HCT116 (cell line): Measurements from ENCODE around the gene PRSS22. TPM values are rescaled to one million over a fixed set of nuclear protein-coding genes. Genes with fewer than 3 reads are reported as not detected.

ENCODE experiments used
- ATAC-seq: fragments of 200-7000 bp; cut with Tn5 transposase; 2 replicates; pipeline ENCODE4 v1.9.1; 2020; ENCODE audit warnings: mild to moderate bottlenecking, moderate library complexity
- BruUV-seq: library from RNA; stranded (reverse); fragments of 400-500 nt; replicated peaks from 2 replicates; lab custom pipeline; 2021; lab: Mats Ljungman, UMichigan
- CTCF ChIA-PET: fragments of 300-600 bp; sonication (Branson Sonifier 250); formaldehyde crosslinking; loops from one replicate; lab custom pipeline; 2021; ENCODE audit warnings: antibody characterized with exemption; lab: Charles Lee
- POLR2A ChIA-PET: fragments of 300-600, 350-600 bp; sonication (Branson Sonifier 250); formaldehyde crosslinking; loops from one replicate; lab custom pipeline; 2021; ENCODE audit warnings: antibody characterized with exemption; lab: Charles Lee
- RAD21 ChIA-PET, 2 experiments: fragments of 300-600 bp; sonication (Branson Sonifier 250); formaldehyde crosslinking; loops; one replicate each; lab custom pipeline; 2023; ENCODE audit warnings: low total read pairs in 2 of 2; ENCODE audit not compliant: uncharacterized antibody in 2 of 2, unreplicated experiment in 2 of 2, low non-redundant PET in 1 of 2; lab: Charles Lee
- DNase-seq: peaks from one replicate; pipeline ENCODE4 v3.0.0-alpha.2; 2010; ENCODE audit warnings: low read depth, low spot score
- H2AFZ ChIP-seq: fragments of 200-600 bp; shearing (Covaris generic), sonication (generic); 2 replicates; pipeline ENCODE4 v1.6.1; 2017; ENCODE audit warnings: low read depth, mixed run types, mixed read lengths, antibody characterized with exemption, low read length; ENCODE audit not compliant: poor library complexity, severe bottlenecking
- H3K27ac ChIP-seq: 2 replicates; pipeline ENCODE4 v1.5.1; 2012; ENCODE audit warnings: low read depth, low read length
- H3K27me3 ChIP-seq: fragments of 200-600 bp; sonication (generic); 2 replicates; pipeline ENCODE4 v1.6.1; 2016; ENCODE audit warnings: mixed run types, low read length, mixed read lengths; ENCODE audit not compliant: insufficient read depth
- H3K36me3 ChIP-seq, 2 experiments: fragments of 200-500 bp in 1 of 2; fragments of 200-600 bp in 1 of 2; sonication (Bioruptor generic) in 1 of 2; sonication (generic) in 1 of 2; 2 replicates each; pipeline versions ENCODE4 v1.5.1 to v1.6.1; 2014 to 2016; ENCODE audit warnings: low read length in 2 of 2, inconsistent platforms in 1 of 2, mixed read lengths in 1 of 2, mixed run types in 1 of 2; ENCODE audit not compliant: insufficient read depth in 2 of 2, control insufficient read depth in 1 of 2
- H3K4me1 ChIP-seq, 2 experiments: fragments of 200-600 bp in 1 of 2; sonication (generic) in 1 of 2; 2 replicates each; pipeline versions ENCODE4 v1.5.1 to v1.6.1; 2012 to 2017; ENCODE audit warnings: low read length in 2 of 2, inconsistent platforms in 1 of 2, mild to moderate bottlenecking in 1 of 2, mixed read lengths in 1 of 2, mixed run types in 1 of 2, moderate library complexity in 1 of 2; ENCODE audit not compliant: insufficient read depth in 2 of 2, control insufficient read depth in 1 of 2
- H3K4me2 ChIP-seq: fragments of 200-600 bp; sonication (generic); 2 replicates; pipeline ENCODE4 v1.6.1; 2017; ENCODE audit warnings: mixed run types, low read length, mixed read lengths
- H3K4me3 ChIP-seq, 2 experiments: fragments of 200-600 bp in 1 of 2; sonication (generic) in 1 of 2; replicated peaks in 1 of 2; 2 replicates each; pipeline ENCODE4 v1.5.1; 2011 to 2016; ENCODE audit warnings: low read length in 2 of 2, control low read depth in 1 of 2, low read depth in 1 of 2, mild to moderate bottlenecking in 1 of 2, mixed read lengths in 1 of 2, mixed run types in 1 of 2
- H3K79me2 ChIP-seq: fragments of 200-600 bp; sonication (generic); 2 replicates; pipeline ENCODE4 v1.6.1; 2017; ENCODE audit warnings: mild to moderate bottlenecking, mixed run types, low read length, moderate library complexity, mixed read lengths; ENCODE audit not compliant: insufficient read depth
- H3K9ac ChIP-seq: fragments of 200-600 bp; sonication (generic); 2 replicates; pipeline ENCODE4 v1.6.1; 2016; ENCODE audit warnings: low read length, mixed read lengths
- H3K9me2 ChIP-seq: fragments of 200-600 bp; sonication (generic), shearing (Covaris generic); 2 replicates; pipeline ENCODE4 v1.6.1; 2017; ENCODE audit warnings: mixed run types, mild to moderate bottlenecking, moderate library complexity; ENCODE audit not compliant: insufficient read depth
- H3K9me3 ChIP-seq, 2 experiments: fragments of 200-500 bp in 1 of 2; fragments of 200-600 bp in 1 of 2; sonication (Bioruptor generic) in 1 of 2; sonication (generic) in 1 of 2; 2 replicates each; pipeline ENCODE4 v1.6.1; 2014 to 2017; ENCODE audit warnings: low read length in 2 of 2, mixed read lengths in 2 of 2, inconsistent platforms in 1 of 2, low read depth in 1 of 2, mild to moderate bottlenecking in 1 of 2, mixed run types in 1 of 2, moderate library complexity in 1 of 2; ENCODE audit not compliant: control insufficient read depth in 1 of 2, insufficient read depth in 1 of 2
- H4K20me1 ChIP-seq: fragments of 200-600 bp; sonication (generic), shearing (Covaris generic); 2 replicates; pipeline ENCODE4 v1.6.1; 2017; ENCODE audit warnings: mixed run types, mild to moderate bottlenecking, moderate library complexity; ENCODE audit not compliant: insufficient read depth
- CBX3 ChIP-seq: IDR thresholded peaks from 2 replicates; pipeline ENCODE4 v1.6.1; 2012; ENCODE audit warnings: low read depth
- CEBPB ChIP-seq: IDR thresholded peaks from 2 replicates; pipeline ENCODE4 v1.6.1; 2012; ENCODE audit warnings: low read depth
- EZH2 ChIP-seq: fragments of 200-600 bp; sonication (generic); IDR thresholded peaks from 2 replicates; pipeline ENCODE4 v1.6.1; 2017; ENCODE audit warnings: antibody characterized with exemption, mixed run types
- FOSL1 ChIP-seq: IDR thresholded peaks from 2 replicates; pipeline ENCODE4 v1.6.1; 2012; ENCODE audit warnings: low read depth
- JUND ChIP-seq: IDR thresholded peaks from 2 replicates; pipeline ENCODE4 v1.6.1; 2012
- POLR2A ChIP-seq: IDR thresholded peaks from 2 replicates; pipeline ENCODE4 v1.7.0; 2011; ENCODE audit warnings: borderline replicate concordance; ENCODE audit not compliant: insufficient read depth, insufficient read length; ENCODE audit errors: extremely low read depth
- POLR2AphosphoS5 ChIP-seq: IDR thresholded peaks from 2 replicates; pipeline ENCODE4 v1.6.1; 2011; ENCODE audit warnings: mild to moderate bottlenecking, low read depth, low read length, moderate library complexity
- REST ChIP-seq: IDR thresholded peaks from 2 replicates; pipeline ENCODE4 v1.6.1; 2012; ENCODE audit warnings: low read depth
- SIN3A ChIP-seq: IDR thresholded peaks from 2 replicates; pipeline ENCODE4 v1.6.1; 2012; ENCODE audit warnings: low read depth
- SP1 ChIP-seq: IDR thresholded peaks from 2 replicates; pipeline ENCODE4 v1.6.1; 2012; ENCODE audit warnings: low read depth
- SRF ChIP-seq: IDR thresholded peaks from 2 replicates; pipeline ENCODE4 v1.6.1; 2012; ENCODE audit warnings: low read depth
- TCF7L2 ChIP-seq: IDR thresholded peaks from 2 replicates; pipeline ENCODE4 v1.7.0; 2011; ENCODE audit warnings: borderline replicate concordance, inconsistent platforms; ENCODE audit not compliant: insufficient read depth, insufficient read length; ENCODE audit errors: extremely low read depth
- ZBTB33 ChIP-seq: IDR thresholded peaks from 2 replicates; pipeline ENCODE4 v1.6.1; 2011; ENCODE audit warnings: mild to moderate bottlenecking, low read length, moderate library complexity; ENCODE audit not compliant: insufficient replicate concordance; ENCODE audit errors: extremely low read depth
- intact Hi-C: fragments of 100-400 bp; cut with micrococcal nuclease; formaldehyde crosslinking; loops from 2 replicates; pipeline ENCODE4 v1.10.0; 2022
- total RNA-seq: library from RNA; stranded (reverse); gene quantifications from one replicate; pipeline ENCODE4 v1.2.1, GENCODE V29; 2021; ENCODE audit not compliant: unreplicated experiment
- TF ChIP-seq, protein P1 (sequence below): IDR thresholded peaks from 2 replicates; pipeline ENCODE4 v1.6.1; 2012
- TF ChIP-seq, protein P2 (sequence below): IDR thresholded peaks from 2 replicates; pipeline ENCODE4 v1.6.1; 2012
- TF ChIP-seq, protein P3 (sequence below), 3 experiments: fragments of 200-600 bp in 1 of 3; sonication (generic) in 1 of 3; IDR thresholded peaks in 2 of 3; conservative IDR thresholded peaks in 1 of 3; 2 replicates each; pipeline ENCODE4 v1.5.1; 2012 to 2017; ENCODE audit warnings: low read depth in 2 of 3, low read length in 2 of 3, antibody characterized with exemption in 1 of 3, borderline replicate concordance in 1 of 3, control low read depth in 1 of 3, mild to moderate bottlenecking in 1 of 3, mixed read lengths in 1 of 3, mixed run types in 1 of 3, moderate library complexity in 1 of 3; ENCODE audit not compliant: insufficient read depth in 1 of 3

The PRSS22 gene
- total RNA-seq, 1 experiment from 2014 or later, result 20.2 TPM

GRCh38 chr16:2827374-2827791, 30.6 kb downstream of the PRSS22 start:
- Histone ChIP-seq H3K4me2 (no peak overlapping the region), H3K9me2 (no peaks in the 10 kb centered on the region), H3K36me3 (no peaks in the 10 kb centered on the region), H3K79me2 (no peaks in the 10 kb centered on the region), H3K27me3 (no peaks in the 10 kb centered on the region), H4K20me1 (no peaks in the 10 kb centered on the region), H3K4me1 (no peaks in the 10 kb centered on the region), H3K9me3 (no peaks in the 10 kb centered on the region), H3K9ac (no peak overlapping the region), H2AFZ (no peak overlapping the region), H3K27ac (no peak overlapping the region), H3K4me3 (no peak overlapping the region)
- ATAC-seq (no peak), DNase-seq (no peak)
- RAD21 ChIA-PET, result no interaction called here
- intact Hi-C loops, result no loop called here
- no TSS peak for BruUV-seq
- TF ChIP-seq REST, result no peak
- no peak for TF ChIP-seq EZH2
- TF ChIP-seq TCF7L2, result no peak
- TF ChIP-seq CEBPB, result no peak
- TF ChIP-seq JUND, result no peak
- TF ChIP-seq, protein P1, sequence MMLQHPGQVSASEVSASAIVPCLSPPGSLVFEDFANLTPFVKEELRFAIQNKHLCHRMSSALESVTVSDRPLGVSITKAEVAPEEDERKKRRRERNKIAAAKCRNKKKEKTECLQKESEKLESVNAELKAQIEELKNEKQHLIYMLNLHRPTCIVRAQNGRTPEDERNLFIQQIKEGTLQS, result no peak
- TF ChIP-seq POLR2AphosphoS5, result no peak
- TF ChIP-seq SRF, result no peak
- TF ChIP-seq, protein P2, sequence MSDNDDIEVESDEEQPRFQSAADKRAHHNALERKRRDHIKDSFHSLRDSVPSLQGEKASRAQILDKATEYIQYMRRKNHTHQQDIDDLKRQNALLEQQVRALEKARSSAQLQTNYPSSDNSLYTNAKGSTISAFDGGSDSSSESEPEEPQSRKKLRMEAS, result no peak
- no peak for TF ChIP-seq ZBTB33
- TF ChIP-seq SIN3A, result no peak
- TF ChIP-seq CBX3, result no peak
- TF ChIP-seq, protein P3, sequence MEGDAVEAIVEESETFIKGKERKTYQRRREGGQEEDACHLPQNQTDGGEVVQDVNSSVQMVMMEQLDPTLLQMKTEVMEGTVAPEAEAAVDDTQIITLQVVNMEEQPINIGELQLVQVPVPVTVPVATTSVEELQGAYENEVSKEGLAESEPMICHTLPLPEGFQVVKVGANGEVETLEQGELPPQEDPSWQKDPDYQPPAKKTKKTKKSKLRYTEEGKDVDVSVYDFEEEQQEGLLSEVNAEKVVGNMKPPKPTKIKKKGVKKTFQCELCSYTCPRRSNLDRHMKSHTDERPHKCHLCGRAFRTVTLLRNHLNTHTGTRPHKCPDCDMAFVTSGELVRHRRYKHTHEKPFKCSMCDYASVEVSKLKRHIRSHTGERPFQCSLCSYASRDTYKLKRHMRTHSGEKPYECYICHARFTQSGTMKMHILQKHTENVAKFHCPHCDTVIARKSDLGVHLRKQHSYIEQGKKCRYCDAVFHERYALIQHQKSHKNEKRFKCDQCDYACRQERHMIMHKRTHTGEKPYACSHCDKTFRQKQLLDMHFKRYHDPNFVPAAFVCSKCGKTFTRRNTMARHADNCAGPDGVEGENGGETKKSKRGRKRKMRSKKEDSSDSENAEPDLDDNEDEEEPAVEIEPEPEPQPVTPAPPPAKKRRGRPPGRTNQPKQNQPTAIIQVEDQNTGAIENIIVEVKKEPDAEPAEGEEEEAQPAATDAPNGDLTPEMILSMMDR (IDR thresholded peaks at IDR 0.05 in 2 of 3, conservative IDR thresholded peaks at IDR 0.05 in 1 of 3; ENCODE audit: borderline replicate concordance in 1 of 3, insufficient read depth in 1 of 3, low read depth in 2 of 3, low read length in 2 of 3), result no peak
- no peak for TF ChIP-seq POLR2A
- TF ChIP-seq SP1, result no peak
- no peak for TF ChIP-seq FOSL1
- POLR2A ChIA-PET, result no interaction called here
- CTCF ChIA-PET, result no interaction called here
